Gastroesophageal sphincter (tissue), 3 donors: Measurements from ENCODE around the gene MAP4K4.

Experiments
- CTCF ChIP-seq, 4 experiments: fragments of 200-600 bp in 2 of 4; fragments of 450-650 bp in 2 of 4; sonication (generic) in 1 of 4; IDR thresholded peaks; one replicate each; pipeline ENCODE4 v1.5.1; 2017 to 2019; ENCODE audit warnings: antibody characterized with exemption in 4 of 4, mild to moderate bottlenecking in 2 of 4, moderate library complexity in 2 of 4
- EP300 ChIP-seq: sonication (generic); formaldehyde crosslinking; IDR thresholded peaks from one replicate; pipeline ENCODE4 v1.6.1; 2017; ENCODE audit warnings: antibody characterized with exemption, mild to moderate bottlenecking
- POLR2A ChIP-seq, 2 donors: fragments of 450-650 bp; IDR thresholded peaks; one replicate each; pipeline ENCODE4 v1.6.1; 2017; ENCODE audit warnings: antibody characterized with exemption in 2 of 2, mild to moderate bottlenecking in 2 of 2, moderate library complexity in 1 of 2

DNA sequence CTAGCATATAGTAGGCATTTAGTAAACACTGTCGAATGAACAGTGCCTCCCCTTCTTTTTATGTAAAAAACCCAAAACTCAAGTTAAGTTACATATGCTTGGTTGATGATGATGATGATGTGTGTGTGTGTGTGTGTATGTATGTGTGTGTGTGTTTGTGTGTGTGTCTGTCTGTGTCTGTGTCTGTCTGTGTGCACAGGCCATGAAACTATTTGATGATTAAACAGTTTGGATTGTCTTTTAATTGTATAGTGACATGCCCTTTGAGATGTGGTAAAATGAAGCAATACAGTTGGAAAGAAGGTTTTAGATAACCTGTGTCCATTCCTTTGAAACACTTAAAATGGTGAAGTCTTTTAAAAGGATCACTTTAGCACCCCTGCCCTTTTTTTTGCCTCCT is 105.6 kb downstream of the MAP4K4 start:
- TF ChIP-seq CTCF (IDR thresholded peaks at IDR 0.05) (no peak), POLR2A (IDR thresholded peaks at IDR 0.05) (no peak), EP300 (no peak)
